HG03039 (cell line): ENCODE results near the gene C6orf136.

Experiments used
- ATAC-seq: cut with Tn5 transposase; IDR thresholded peaks from one replicate; pipeline ENCODE4 v1.9.1; 2021; ENCODE audit warnings: mild to moderate bottlenecking, moderate library complexity; ENCODE audit not compliant: unreplicated experiment

Gene C6orf136

GRCh38 chr6:30685157-30686008, 38.5 kb downstream of the C6orf136 start:
- ATAC-seq: no peak

- ATAC-seq: no peak
Measured at GRCh38 chr6:30686009-30686907, 39.3 kb downstream of the C6orf136 start, which contains the start of gene PPP1R18. TSS of gene PPP1R18 (minus strand) at chr6:30686645. CDS start at chr6:30686018, 627 bp downstream.

DNA sequence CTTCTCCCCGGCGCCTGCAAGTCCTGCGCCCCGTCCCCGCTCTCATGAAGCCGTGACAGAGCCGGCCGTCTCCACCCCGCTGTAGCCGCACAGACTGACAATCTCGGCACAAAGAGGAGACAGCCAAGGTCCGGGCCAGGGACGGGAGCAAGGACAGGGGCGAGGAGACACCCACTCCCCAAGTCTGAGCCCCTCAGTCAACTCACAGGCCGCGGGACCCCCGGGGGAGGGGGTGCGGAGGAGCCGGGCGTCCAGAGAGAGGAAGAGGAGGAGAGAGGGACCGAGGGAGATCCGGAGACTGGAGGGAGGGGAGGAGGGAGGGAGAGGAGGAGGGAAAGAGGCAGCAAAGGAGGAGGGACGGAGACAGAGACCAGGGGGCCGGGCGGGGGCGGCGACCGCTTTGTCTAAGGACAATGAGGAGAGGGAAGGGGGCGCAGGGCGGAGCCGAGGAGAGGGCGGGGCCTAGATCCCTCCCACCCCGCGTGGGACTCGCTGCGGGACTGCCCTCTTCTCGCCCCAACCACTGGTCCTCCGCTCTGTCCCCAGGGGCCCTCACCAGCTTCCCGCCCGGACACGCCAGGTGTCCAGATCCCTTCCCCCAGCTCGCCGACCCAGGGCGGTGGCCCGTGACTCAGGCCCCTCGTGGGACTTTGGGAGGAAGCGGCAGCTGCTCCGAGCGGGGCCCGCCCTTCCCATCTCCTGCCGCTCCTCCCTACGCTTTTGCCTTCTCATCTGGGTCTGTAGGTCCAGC, 40.1 kb downstream of the C6orf136 start:
- ATAC-seq: peak; percentile 29

DNA sequence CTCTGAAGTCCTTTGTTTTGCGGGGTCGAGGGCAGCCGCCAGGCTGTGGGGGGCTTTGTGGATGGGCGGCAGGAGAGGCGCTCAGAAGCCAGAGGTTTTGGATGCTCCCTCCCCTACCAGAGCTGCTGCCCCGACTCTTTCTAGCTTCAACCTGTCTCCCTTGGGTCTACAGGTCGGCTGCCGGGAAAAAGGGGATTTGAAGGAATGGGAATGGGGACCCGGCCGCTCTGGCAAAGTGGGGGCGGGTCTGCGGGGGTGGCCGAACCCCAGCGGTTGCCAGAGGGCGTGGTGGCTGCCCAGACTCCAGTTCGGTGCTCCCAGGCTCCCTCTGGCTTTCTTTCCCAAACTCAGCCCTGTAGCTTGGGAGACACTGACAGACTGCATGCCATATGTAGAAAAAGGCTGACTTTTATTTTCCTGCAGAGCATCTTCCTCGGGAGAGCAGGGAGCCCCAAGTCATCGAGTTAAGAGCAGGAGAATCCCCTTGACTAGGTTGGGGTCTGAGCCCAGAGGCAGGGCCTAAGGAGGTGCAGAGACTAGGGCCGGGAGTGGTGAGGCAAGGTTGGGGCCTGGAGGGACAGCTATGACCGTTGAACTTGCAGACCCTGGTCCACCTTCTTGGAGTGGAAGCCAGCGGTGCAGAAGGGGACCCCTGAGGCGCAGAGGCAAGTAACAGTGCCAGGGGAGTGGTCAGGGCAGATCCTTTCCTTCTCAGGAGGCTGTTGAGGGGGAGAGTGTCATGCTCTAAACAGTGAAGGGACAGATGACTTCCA, 40.9 kb downstream of the C6orf136 start:
- ATAC-seq: no peak

GRCh38 chr6:30688569-30688968, 41.6 kb downstream of the C6orf136 start:
- ATAC-seq: no peak

- ATAC-seq: no peak
Measured at GRCh38 chr6:30689022-30689865, 42.3 kb downstream of the C6orf136 start.

- no peak for ATAC-seq
Measured at GRCh38 chr6:30689985-30690384, 43.1 kb downstream of the C6orf136 start.

- ATAC-seq: peak; percentile 39
Measured at GRCh38 chr6:30690403-30691207, 43.7 kb downstream of the C6orf136 start, which contains the start of gene NRM. TSS of gene NRM (minus strand) at chr6:30690984. CDS start at chr6:30690974, 10 bp downstream.

DNA sequence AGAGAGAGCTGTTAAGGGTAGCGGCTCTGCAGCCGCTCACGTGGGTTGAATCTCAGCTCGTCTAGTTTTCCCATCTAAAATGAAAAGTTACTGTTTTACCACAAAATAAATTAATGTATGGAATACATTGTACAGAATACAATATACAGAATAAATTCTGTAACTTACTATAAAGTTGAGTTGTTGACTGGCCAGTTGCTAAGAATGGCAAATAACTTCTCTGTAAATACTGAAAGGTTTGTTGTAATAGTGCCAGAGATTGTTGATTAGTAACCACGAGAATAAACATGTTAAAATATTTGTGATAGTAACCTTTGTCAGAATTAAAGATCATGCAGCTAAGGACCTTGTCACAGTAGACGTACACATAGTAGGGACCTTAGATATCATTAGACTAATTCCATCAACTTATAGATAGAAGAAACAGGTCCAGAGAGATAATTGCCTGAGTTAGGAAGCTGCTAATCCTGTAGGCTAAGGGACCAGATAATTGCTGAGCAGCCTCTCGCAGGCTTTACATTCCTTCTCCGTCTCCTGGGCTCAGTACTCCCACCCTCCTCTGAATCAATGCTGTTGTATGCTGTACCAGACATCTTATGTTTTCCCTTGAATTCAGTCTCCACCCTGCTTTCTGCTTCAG, 44.4 kb downstream of the C6orf136 start:
- ATAC-seq: no peak

DNA sequence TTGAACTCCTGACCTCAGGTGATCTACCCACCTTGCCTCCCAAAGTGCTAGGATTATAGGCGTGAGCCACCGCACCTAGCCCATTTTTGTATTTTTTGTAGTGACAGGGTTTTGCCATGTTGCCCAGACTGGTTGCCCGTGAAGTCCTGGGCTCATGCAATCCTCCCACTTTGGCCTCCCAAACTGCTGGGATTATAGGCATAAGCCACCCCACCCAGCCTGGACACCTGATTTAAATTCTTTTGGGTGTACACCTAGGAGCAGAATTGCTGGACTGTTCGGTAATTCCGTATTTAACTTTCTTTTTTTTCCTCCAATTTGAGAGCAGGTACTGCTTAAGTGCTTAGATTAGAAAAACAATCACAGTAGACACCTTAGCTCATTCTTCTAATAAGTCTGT, 49.5 kb downstream of the C6orf136 start:
- ATAC-seq: no peak

DNA sequence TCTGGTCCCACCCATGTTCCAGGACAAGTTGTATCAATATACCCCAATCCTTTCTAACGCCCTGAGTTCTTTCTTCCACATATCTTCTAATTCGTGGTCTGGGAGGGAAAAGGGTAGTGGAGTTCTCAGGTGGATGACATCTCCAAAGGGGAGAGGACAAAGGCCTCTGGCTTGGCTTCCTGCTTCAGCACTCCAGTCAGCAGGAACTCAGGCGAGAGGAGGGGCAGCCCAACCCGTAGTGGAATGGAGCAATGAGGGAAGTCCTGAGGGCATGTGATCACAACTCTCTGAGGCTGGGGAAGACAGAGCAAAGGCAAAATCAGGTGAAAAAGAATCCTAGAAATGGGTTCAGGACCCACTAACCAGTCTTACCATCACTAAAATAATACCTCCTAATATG, 53.4 kb downstream of the C6orf136 start:
- ATAC-seq: no peak
